GM13977 (cell line): ENCODE measurements around the gene SCGB2B2.

Experiments
- DNase-seq: peaks from one replicate; pipeline ENCODE4 v3.0.0; 2012; ENCODE audit warnings: low spot score
- CTCF ChIP-seq: IDR thresholded peaks from 2 replicates; pipeline ENCODE4 v1.5.1; 2012; ENCODE audit warnings: mild to moderate bottlenecking, control low read depth; ENCODE audit not compliant: insufficient read depth; ENCODE audit errors: extremely low read depth, missing control alignments
- in situ Hi-C: fragments of 300-500 bp; cut with MboI; formaldehyde crosslinking; loops from one replicate; pipeline ENCODE4 v1.12.0; 2022; ENCODE audit warnings: low sequenced_read_pairs, low pct_unique_long_range_greater_than_20kb, mixed read lengths, inconsistent platforms; ENCODE audit not compliant: unreplicated experiment

The SCGB2B2 gene

GRCh38 chr19:34654796-34655195 lies 22.2 kb downstream of the SCGB2B2 start:
- in situ Hi-C loops = no loop called here
- no peak for TF ChIP-seq CTCF
- DNase-seq = no peak

- in situ Hi-C loops = no loop called here
- TF ChIP-seq CTCF = no peak
- no peak for DNase-seq
Observed at GRCh38 chr19:34651747-34652146, 25.2 kb downstream of the SCGB2B2 start.

GRCh38 chr19:34649886-34650543 lies 26.9 kb downstream of the SCGB2B2 start:
- in situ Hi-C loops = no loop called here
- TF ChIP-seq CTCF = no peak
- DNase-seq = no peak

- no peak for DNase-seq
- in situ Hi-C loops = no loop called here
- TF ChIP-seq CTCF = no peak
Observed at GRCh38 chr19:34645551-34645950, 31.4 kb downstream of the SCGB2B2 start.

- in situ Hi-C loops = no loop called here
- no peak for TF ChIP-seq CTCF
- no peak for DNase-seq
Observed at GRCh38 chr19:34644991-34645461, 31.9 kb downstream of the SCGB2B2 start.

GRCh38 chr19:34642241-34642640 lies 34.7 kb downstream of the SCGB2B2 start:
- in situ Hi-C loops = no loop called here
- DNase-seq = no peak
- TF ChIP-seq CTCF = no peak
